GM21526 (cell line): ENCODE measurements around the gene DIO1.
A peak's percentile ranks its signal among the peaks of the same experiment; 100 is the strongest.
"Not testable (repeated sequence)": the region's sequence is repeated elsewhere in the genome, so short reads cannot be mapped to it uniquely, and the experiment has no call there.

ENCODE experiments used
- ATAC-seq: cut with Tn5 transposase; IDR thresholded peaks from one replicate; pipeline ENCODE4 v1.9.1; 2021; ENCODE audit warnings: moderate library complexity; ENCODE audit not compliant: unreplicated experiment, low FRiP score

The DIO1 gene

DNA sequence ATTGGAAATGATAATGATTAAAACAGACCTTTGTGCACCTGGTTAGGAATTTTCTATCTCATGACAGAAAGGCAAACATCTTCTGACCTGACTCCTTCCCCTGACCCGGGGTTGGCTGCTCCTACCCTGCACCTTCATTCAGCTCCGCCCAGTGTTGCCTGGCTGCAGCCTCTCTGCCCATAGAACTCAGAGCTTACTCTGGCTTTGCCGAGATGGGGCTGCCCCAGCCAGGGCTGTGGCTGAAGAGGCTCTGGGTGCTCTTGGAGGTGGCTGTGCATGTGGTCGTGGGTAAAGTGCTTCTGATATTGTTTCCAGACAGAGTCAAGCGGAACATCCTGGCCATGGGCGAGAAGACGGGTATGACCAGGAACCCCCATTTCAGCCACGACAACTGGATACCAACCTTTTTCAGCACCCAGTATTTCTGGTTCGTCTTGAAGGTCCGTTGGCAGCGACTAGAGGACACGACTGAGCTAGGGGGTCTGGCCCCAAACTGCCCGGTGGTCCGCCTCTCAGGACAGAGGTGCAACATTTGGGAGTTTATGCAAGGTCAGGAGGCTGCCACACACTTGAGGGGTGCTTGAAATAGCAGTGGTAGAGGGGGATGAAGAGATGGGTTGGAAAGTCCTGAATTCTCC lies at the start of gene DIO1:
DIO1 (plus strand) TSS at position 189 of the 638 bp plus-strand sequence; CDS start at position 213, 24 bp downstream.
- no peak for ATAC-seq

DNA sequence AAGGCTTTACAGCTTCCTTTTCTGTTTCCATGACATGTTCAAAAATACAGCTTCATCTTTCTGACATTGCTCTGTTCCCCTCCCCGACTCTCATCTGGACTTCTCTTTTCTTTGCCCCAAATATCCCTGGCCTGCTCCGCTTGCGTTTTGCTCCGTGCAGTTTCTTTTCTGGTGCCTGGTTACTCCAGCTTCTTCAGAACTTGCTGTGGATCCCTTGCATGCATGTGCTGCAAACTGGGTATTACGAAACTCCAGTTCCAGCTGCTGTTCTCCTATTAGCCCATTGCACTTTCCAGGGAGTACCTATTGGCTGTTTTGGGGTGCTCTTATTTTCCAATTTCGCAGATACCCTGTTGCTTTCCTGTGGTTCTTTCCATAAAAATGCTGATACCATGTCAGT lies 46.0 kb upstream of the DIO1 start:
- no peak for ATAC-seq

DNA sequence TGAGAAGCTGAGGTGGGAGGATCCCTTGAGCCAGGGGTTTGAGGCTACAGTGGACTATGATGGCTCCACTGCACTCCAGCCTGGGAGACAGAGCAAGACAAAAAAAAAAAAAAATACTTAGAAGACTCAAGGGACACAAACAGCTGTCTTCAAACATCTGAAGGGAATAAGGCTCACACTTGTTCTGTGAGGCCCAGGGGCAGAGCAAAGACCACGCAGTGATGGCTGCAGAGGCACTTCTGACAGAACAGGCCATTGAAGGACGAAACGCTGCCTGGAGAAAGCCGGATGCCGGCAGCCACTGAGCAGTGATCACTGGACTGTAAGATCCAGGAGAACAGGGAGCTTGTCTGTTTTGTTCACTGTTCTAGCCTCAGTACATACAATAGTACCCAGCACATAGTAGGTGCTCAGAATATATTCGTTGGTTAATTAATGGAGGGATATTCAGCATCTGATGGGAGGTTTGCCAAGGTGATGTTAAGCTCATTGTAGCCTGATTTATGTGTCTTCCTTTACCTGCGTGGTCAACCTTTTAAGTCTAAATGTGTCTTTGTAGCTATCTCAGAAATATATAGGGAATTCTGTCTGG lies 43.8 kb upstream of the DIO1 start:
- ATAC-seq, result no peak

DNA sequence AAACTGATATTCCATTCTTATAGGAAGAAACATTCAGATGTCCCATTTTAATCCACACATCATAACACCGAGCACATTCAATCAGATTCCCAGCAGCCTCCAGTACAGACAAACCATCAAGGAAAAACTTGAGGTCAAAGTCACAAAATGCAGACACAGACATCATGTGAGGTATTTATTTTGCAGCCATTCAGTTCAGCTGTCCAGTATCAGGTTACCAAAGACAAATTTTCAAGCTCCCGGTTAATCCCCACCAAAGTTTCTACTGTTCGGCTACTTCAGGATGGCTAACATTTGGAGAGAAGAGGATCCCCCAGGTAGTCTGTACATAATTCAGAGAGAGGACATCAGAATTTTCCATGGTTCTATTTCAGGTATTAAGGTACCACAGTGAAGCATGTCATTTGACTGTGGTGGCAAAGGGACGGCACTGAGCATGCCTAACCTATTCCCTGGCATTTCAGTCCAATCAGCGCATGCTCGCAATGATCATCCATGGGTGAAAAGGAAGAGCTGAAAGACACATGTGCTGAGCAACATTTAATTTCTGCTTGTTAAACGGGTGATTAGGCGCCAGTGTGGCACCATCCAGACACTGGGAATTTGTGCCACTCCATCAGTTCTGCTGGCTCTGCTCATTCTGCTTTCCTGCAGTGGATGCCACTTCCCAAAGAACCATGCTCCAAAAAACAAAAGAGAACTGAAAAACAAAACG lies 42.3 kb upstream of the DIO1 start:
- no peak for ATAC-seq

DNA sequence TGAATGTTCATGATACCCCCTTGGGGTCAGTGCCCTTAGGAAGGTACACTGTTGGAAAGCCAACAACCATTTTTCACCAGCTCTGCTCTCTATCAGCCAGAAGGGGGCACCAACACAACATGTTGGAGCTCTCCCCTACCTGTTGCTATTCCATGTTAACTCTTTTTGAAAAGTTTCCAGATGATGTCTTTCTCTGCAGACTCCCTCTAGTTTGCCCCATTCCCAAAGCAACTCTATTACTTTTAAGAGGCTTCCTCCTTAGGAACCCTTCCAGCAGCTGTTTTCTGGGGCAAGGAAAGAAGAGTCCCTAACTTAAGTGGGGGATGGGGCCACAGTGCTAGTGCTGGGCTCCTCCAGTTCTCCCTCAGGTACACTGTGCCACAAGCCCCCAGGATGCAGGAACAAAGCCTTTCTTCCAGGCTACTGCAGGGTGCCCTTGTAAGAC lies 33.0 kb upstream of the DIO1 start:
- ATAC-seq, result no peak

DNA sequence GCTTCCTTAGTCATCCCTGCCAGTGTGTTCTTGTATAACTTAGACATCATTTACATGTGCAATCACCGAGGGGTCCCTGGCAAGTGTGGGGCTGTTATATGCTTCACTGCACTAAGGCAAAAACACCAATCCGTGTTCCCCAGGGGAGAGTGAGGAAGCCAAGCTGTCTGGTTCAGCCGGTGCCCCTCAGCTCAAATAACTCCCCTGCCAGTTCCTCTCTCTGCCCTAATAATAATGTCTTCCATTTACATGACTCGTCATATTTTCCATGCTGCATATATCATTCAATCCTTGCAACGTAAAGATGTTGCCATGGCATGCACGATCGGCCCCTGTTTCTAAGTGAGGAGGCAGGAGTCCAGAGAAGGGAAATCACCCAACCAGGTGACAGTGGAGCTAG lies 31.5 kb upstream of the DIO1 start:
- no peak for ATAC-seq

DNA sequence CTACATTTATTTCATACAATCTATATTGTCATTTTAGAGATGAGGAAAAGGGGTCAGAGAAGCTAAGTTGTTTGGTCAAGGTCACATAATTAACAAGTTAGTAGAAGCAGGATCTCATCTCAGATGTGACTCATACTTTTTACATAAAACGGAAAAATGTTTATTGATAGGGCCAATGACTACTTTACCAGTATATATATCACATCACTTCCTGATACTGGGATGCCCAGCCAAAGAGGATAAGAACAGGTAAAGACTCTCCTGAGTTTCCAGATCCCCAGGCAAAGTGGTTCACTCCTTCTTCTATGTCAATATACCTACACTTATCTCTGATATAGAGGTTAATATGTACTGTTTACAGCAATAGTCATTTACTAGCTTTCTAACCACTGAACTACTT lies 25.4 kb upstream of the DIO1 start:
- ATAC-seq, result no peak

DNA sequence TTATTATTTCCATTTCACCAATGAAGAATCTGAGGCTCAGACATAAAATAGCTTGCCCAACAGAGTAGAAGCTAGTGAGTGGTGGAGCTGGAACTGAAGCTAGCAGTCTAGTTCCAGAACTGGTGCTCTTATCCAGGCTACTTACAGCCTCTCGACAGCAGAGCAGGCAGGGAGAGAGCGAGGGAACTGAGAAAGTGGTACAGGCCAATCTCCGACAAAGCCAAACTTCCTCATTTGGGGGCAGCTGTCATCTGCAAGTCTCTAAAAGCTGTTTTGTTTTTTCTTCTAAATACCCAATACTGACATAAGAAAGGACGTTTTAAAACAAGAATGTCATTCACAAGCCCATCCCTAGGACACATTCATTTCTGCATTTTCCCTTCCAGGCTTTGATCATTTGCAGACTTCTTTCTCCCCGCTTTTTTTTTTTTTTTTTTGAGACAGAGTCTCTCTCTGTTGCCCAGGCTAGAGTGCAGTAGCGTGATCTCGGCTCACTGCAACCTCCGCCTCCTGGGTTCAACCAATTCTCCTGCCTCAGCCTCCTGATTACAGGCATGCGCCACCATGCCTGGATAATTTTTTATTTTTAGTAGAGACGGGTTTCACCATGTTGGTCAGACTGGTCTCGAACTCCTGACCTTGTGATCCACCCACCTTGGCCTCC lies 24.4 kb upstream of the DIO1 start:
- ATAC-seq, result no peak

DNA sequence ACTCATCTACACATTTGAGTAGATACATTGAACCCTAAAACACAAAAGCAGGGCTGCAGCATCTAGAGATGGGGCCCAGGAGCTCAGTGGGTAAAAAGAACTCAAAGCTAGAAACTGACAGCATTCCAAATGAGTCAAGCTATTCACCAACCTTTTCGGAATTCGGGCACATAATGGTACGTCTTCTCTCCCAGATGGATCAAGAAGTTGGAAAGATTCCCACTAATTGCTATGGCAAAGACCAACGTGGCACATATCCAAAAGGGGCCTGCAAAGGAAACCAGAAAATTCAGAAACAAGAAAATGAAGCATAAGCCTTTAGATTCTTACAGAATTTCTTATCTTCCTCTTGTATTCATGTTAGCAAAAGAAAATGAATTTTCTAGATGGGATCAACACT lies 22.8 kb upstream of the DIO1 start:
- no peak for ATAC-seq

DNA sequence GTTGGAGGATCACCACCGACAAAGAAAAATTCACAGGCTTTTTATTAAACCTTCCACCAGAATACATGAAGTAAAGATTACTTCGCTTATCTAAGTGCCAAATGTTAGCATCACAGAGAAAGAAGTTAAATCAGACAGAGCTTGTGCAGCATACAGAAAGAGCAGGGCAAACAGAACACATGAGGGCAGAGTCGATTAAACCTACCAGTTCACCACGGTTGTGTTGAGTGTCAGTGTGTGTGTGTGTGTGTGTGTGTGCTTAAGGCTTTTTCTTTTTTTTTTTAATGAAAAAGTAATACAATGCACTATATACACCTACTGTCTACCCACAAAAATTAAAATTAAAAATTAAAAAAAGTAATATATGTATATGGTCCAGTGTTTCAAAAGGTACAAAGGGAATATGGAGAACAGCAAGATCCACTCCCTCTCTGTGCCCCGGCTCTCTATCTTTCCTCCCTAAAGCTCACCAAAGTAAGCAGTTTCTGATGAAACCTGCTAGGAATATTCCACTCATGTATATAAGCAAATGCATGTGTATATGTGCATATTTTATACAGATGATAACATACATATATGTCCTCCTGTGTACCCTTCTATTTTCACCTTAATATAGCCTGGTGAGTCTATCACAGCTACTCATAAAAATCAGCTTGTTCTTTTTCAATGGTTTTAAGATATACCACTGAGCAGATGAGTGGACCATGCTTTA lies 22.1 kb upstream of the DIO1 start:
- no peak for ATAC-seq

DNA sequence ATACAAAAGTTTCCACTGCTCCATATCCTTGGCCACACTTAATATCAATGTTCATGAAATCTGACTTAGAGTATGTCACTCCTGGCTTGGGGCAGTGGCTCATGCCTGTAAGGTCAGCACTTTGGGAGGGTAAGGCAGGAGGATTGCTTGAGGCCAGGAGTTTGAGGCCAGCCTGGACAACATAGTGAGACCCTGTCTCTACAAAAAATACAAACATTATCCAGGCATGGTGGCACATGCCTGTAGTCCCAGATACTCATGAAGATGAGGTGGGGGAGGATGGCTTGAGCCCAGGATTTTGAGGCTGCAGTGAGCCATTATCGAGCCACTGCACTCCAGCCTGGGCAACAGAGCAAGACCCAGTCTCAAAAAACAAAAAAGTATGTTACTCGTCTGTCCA lies 18.8 kb upstream of the DIO1 start:
- not testable (repeated sequence) for ATAC-seq

DNA sequence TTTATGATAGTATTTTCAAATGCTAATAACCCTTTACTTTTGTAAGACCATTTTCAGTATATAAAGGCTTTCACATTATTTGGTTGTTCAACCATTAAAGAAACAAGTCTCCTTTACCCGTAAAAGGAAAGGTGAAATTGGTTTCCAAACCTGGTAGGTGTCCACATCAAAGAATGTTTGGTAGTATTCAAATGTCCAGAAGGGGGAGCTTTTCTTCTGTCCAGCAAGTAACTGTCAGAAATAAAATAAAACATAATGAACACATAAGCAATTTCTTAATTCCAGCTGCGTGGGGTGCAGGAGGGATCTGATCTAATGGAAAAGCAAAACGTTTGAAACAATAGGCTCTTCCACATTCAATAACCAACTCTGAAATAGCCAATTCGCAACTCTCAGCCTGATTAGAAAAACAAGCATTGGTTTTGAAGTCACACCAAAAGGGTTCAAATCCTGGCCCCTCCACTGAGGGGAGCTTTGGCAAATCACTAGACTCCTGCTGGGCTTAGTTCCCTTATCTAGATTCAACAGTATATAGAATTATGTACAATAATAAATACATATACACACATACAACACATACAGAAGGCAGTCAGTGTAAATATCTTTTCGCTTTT lies 15.4 kb upstream of the DIO1 start:
- no peak for ATAC-seq

DNA sequence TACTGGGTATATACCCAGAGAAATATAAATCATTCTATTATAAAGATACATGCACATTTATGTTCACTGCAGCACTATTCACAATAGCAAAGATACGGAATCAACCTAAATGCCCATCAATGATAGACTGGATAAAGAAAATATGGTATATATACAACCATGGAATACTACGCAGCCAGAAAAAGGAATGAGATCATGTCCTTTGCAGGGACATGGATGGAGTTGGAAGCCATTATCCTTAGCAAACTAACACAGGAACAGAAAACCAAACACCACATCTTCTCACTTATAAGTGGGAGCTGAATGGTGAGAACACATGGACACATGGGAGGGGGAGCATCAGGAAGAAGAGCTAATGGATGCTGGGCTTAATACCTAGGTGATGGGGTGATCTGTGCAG lies 12.1 kb upstream of the DIO1 start:
- ATAC-seq, result not testable (repeated sequence)

DNA sequence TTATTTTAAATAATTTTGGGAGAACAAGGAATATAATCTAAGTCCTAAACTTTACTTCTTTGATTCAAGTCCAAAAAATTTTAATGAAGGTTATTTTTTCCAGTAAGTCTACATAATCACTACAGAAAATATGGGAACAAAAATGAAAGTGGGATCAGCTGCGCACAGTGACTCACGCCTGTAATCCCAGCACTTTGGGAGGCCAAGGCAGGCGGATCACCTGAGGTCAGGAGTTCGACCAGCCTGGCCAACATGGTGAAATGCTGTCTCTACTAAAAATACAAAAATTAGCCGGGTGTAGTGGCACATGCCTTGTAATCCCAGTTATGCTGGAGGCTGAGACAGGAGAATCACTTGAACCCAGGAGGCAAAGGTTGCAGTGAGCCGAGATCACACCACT lies 10.4 kb upstream of the DIO1 start:
- ATAC-seq, result not testable (repeated sequence)

DNA sequence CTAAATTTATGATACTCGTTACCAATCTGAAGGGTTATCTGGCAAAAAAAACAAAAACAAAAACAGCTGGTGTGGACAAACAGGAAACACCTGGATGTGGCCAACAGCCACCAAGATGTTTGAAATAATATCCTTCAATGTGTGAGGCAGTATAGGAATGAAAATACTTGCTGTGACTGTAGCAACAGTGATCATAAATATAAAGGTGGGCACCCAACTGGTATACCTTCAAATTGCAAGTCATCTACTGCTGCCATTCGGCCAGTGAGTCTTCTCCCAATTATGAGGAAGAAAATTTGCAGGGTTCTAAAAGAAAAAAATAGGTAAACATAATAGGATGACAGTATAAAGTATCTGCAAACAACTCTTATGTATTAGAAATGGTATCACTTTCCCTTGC lies 5.3 kb upstream of the DIO1 start:
- no peak for ATAC-seq

DNA sequence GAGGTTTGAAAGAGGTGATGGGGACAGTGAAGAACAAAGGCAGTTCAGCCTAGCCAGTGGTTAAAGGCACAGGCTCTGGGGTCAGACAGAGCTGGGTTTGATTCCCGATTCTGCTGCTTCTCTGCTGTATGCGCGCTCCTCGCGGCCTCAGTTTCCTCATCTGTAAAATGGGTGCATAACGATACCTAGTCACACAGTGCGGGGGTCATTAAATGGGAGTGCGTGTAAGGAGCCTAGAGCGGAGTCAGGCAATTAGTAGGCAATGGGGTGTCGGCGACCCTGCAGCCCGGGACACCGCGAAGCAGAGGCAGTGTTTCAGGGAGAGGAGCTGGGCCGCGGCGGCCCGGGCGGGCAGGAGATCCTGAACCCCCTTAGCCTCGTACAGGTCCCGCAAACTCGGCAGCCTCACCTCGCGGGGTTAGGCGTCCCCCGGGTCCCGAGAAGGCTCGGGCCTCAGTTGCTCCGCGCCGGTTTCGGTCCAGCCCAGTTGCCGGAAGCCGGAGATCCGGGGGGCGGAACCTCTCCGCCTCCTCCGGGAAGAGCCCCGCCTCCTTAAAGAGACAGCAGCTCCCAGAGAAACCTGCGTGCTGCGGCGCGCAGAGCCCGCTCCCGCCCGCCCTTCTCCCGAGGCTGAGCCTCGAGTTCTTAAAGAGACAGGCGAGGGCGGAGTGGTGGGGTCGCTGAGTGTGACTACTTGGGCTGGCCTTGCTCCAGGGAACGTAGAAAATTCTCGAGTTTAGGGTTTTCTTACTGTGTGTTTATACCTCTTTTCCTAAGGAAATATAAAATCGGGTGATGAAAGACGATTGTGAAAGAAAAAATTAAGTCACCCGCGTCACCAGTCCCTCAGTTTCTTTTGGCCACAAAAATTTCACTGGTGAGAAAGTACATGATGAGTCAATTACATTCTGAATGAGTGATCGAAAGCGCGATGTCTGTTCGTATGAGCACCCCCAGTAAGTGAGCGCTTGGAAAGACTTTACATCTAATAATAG lies 4.4 kb upstream of the DIO1 start, which contains the start of gene YIPF1:
YIPF1 (minus strand) TSS at position 494 of the 995 bp plus-strand sequence. CDS start 860 bp downstream, outside the sequence.
- ATAC-seq, result peak; percentile 81

DNA sequence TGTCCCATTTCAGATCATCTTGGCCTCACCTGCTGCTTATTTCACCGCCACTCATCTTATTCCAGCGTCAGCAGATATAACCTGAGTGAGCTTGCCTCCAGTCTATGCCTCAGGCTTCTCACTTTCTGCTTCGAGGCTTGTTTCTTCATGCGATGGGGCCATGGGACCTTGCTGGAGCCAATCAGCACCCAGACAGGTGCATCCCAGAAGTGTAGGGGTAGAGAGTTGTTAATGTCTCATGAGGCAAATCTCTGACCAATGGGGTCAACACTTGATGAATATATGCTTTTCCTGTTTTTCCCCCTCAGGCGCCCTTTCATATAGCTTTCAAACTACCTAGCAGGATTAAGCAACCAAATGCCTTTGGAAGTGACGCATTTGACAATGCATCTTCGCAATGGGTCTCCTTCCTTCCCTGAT lies 3.5 kb upstream of the DIO1 start:
- ATAC-seq, result no peak

DNA sequence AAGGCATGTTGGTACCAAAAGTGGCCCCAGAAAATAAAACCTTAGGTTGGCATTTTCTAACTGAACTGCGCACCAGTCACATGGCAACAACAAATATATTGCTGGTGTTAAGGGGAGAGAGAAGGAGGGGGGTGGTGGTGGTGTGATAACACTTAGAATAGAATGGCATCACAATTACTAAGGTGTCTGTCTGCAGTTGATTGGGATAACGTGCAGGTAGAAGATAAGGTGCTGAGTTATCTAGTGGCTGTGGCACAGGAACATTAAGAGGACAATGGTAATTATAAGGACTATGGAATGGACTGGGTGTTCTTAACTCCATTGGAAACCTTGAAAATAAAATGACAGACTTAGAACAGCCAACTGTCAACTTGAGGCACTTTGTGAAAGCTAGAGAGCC lies 3.0 kb upstream of the DIO1 start:
- no peak for ATAC-seq

DNA sequence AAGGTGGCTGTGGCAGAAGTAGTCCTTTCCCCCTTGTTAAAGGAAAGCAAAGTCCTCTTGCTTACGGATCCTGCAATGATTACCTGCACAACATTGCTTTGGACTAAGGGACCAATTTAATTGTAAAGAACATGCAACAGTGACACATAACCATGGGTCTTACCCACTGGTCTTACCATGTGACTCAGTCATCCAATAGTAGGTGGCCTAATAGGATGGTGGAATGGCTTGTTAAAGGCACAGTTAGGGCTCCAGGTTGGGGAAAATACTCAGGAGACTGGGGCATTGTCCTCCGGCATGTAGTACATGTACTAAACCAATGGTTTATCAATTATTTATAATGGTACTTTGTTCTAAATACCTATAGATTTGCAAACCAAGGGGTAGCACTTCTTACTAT lies 2.3 kb upstream of the DIO1 start:
- ATAC-seq, result no peak
